Cardiac septum (tissue), 1 donor: ENCODE results near the gene AP5Z1. TPM values are rescaled to one million over a fixed set of nuclear protein-coding genes. Genes with fewer than 3 reads are reported as not detected.

Experiments used
- DNase-seq: peaks from one replicate; pipeline ENCODE4 v3.0.0-alpha.2; 2020; ENCODE audit warnings: low spot score
- intact Hi-C: fragments of 100-400 bp; cut with DNase I; formaldehyde crosslinking; loops from one replicate; pipeline ENCODE4 v1.14.0; 2022
- total RNA-seq: library from RNA; stranded (reverse); fragmentation: NEBNext Ultra II Directional; extraction: Animal tissue kit (Norgen Biotek cat#: 25700); gene quantifications from one replicate; pipeline ENCODE4 v1.2.1, GENCODE V29; 2021
- donor health status: DM: no; HTN: no; CAD: no.

The AP5Z1 gene
- total RNA-seq, 1 donor from 2014 or later = 15.9 TPM

DNA sequence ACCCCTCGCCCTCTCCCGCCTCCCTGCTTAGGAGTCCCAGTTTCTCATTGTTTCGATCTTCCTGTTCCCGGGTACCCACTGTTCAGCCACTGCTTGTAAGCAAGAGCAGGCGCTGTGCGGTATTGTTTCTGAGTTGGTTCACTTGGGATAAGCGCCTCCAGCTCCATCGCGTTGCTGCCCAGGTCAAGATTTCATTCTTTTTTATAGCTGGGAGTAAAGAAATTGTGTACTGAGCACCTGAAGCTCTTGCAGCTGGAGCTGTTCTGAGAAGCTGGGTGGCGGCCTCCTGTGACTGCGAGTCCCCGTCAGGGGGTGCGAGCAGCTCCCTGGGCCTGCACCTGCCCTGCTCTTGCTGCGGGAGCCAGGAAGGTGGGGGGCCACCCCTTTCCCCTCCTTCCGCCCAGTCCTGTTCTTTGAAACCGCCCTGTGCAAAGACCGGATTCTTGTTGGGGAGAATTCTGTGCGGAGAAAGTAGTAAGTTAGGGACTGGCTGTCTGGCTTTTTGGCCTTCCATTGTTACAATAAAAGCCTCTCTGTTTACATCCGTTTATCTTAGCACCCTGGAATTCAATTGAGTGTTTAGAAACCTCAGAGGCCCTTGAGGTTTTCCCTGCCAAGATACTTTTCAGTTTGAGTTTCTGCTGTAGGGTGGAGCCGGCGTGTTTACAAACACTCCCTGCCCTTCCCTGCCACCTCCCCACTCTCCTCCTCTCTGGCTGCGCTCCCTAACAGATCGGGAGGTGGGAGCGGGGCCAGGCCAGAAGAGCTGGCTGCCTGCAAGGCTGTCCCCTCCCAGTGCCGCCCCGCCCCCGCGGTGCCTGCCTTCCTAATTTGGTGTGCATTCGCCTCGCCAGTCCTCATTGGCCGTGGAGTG lies 30.8 kb upstream of the AP5Z1 start:
- intact Hi-C loops = loop anchor here (2.0 kb wide), 1 partner anchor 62 kb away; the partner anchor contains the start of gene FOXK1
- peak; percentile 98 for DNase-seq

DNA sequence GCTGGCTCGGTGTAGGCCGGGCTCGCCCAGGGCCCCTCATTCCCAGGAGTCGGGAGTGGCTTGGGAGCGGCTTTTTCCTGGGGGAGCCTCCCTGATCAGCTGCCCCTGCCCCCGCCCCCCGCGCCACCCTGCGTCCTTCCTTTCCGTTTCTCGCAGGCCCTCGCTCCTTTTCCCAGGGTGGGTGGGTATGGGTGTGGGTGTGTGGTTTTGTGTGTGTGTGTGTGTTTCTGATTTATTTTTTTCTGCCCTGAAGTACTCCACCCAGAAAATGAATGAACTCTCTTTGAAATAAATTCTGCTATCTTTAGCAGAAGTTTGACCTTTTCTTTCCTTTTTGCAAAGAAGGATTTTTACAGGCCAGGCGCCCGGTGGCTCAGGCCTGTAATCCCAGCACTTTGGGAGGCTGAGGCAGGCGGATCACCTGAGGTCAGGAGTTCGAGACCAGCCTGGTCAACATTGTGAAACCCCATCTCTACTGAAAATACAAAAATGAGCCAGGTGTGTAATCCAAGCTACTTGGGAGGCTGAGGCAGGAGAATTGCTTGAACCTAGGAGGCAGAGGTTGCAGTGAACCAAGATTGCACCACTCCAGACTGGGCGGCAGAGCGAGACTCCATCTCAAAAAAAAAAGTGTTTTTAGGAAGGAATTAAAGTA lies 30.0 kb upstream of the AP5Z1 start:
- DNase-seq = no peak
- intact Hi-C loops = loop anchor here (2.0 kb wide), 1 partner anchor 63 kb away; the partner anchor contains the start of gene FOXK1

DNA sequence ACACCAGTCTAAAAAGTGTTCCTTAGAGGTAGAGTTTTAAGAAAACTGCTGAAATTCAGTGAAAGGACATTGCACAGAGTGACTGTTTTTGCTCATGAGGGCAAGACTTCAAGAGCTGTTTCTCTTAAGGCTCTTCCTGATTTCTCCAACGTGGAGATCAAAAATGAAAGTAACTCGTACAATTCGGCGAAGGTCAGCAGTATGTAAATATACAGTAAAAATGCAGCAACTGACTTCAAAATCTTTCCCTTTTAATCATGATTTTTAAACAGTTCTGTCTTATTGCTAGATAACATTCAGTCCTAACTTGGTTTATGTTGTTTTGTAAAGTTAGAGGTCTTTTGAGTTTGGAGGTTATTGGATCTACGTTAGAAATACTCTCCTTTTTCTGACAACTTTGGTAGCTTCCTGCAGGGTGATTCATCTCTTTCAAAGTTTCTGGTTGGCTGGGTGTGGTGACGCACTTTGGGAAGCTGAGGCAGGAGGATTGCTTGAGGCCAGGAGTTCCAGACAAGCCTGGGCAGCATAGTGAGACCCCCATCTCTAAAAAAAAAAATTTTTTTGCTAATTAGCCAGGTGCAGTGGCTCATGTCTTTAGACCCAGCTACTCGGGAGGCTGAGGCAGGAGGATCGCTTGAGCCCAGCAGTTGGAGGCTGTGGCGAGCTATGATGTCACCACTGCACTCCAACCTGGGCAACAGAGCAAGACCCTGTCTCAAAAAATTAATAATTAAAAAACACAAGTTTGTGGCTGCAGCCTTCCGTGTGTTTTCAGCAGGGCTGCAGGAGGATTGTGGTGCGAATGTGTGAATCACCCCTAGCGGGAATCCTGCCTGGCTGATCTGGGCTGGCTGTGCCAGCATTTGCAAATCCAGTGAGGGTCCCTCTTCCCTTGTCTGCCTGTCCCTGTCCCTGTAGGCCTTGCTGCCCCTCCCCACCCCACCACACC lies 29.2 kb upstream of the AP5Z1 start:
- DNase-seq = no peak
- intact Hi-C loops = loop anchor here (2.0 kb wide), 1 partner anchor 63 kb away; the partner anchor contains the start of gene FOXK1

DNA sequence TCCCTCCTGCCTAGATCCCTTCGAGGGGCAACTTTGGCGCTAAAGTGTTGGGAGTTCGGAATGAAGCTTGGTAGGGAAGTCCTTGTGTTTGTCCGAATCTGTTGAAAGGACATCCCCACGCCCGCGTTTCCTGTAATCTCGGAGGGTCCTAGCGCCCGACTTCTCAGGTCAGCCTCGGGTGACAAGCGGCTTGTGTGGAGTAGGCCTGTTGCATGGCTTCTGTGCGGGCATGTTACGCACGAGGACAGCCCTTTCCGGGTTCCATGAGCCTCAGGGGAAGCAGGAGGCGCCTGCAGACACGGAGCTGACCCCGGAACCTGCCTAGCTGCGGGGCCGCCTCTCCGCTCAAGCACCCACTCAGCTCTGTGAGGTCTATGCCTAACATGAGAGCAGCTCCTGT lies 28.4 kb upstream of the AP5Z1 start:
- DNase-seq = no peak
- intact Hi-C loops = no loop called here

DNA sequence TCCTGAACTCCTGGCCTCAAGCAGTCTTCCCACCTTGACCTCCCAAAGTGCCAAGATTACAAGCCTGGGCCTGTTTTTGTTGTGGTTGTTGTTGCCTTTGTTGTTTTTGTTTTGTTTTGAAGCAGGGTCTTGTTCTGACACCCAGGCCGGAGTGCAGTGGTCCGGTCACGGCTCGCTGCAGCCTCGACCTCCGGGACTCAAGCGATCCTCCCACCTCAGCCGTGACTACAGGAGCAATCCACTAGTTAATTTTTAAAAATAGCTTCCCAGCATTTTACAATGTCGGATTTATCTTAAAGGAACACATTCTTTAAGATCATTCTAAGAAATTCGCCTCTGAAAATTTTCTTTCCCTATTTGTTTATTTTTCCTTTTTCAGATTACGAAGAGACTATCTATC lies 27.7 kb upstream of the AP5Z1 start:
- intact Hi-C loops = no loop called here
- DNase-seq = no peak

DNA sequence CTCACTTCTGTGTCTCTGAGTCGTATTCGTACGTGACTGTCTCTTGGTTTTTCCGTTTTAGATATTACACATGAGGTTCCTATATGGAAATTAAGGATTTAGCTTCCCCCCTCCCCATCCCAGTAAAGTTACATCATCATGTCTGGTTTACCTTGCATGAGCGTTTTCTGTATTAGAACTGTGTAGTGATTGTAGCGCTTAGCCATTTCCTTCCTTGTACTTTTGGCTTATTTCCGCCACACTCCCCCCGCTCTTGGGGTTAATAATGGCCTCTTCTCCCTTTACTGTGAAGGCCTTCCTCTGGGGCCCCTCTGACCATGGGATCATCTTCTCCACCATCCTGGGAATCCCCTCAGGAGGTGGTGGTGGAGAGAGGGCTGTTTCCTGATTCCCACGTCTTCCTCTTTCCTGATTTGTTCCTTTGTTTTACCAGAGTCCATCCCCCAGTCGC lies 27.2 kb upstream of the AP5Z1 start:
- intact Hi-C loops = no loop called here

DNA sequence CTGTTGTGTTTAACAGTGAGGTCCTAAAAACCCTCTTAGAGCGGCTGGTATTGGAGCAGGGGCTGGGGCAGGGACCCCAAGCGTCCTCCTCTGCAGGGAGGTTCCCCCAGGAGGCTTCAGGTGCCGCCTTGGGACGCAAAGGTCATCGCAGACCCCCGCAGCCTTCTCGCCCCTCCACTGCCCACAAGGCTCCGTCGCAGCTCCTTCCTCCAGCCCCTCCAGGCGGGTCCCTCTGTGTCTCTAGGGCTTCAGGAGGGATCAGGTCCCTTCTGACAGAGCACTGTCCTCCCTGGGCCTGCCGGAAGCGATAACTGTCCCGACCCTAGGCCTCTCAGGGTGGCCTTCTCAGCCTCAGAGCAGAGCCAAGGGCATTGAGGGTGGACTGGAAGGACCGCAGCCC lies 26.1 kb upstream of the AP5Z1 start:
- intact Hi-C loops = no loop called here
- no peak for DNase-seq

More for the DNA sequence above, 27.2 kb upstream of the AP5Z1 start:
- DNase-seq = no peak

DNA sequence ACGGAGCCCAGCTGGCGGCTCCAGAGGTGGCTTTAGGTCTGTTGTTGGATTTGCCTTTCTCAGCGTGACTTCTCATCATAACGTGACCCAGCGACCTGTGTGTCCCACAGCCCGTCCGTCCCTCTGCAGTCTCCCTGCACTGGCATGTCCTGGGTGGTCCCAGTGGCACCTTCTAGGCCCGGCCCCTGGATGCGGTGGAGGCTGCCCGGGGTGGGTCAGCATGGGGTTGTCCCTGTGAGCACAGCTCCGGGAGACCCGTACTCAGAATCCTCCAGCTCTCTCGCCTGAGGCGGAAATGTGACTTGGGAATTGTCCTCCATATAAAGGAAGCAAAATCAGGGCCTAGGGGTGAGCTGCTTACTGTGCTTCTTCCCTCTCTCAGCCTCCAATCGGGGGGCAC lies 25.6 kb upstream of the AP5Z1 start:
- DNase-seq = no peak
- intact Hi-C loops = loop anchor here (5.0 kb wide), 1 partner anchor 107 kb away; no protein-coding TSS in a partner anchor

DNA sequence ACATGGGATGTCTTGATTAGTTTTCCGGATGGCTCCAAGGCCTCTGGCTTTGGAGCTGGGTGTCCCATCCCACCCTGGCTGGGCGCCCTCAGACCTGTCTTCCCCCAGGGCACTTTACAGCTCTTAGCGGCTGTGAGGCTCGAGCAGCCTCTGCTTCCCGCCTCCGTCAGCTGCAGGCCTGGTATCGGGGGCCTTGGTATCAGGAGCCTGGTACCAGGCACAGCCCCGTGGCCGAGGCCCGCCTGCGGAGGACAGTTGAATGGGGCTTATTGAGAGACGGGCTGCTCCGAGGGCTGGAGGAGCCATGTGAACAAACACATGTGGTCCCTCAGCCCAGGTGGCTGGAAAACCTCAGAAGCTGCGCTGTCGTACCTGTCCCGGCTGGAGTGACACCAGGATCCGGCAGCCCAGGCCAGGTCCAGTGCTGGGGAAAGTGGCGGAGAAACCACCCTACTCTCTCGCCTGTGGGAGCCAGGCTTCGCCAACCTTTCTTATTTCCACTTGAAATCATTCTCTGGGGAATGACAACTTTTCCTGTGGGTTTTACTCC lies 23.9 kb upstream of the AP5Z1 start:
- intact Hi-C loops = loop anchor here (5.0 kb wide), 1 partner anchor 109 kb away; no protein-coding TSS in a partner anchor
- no peak for DNase-seq

DNA sequence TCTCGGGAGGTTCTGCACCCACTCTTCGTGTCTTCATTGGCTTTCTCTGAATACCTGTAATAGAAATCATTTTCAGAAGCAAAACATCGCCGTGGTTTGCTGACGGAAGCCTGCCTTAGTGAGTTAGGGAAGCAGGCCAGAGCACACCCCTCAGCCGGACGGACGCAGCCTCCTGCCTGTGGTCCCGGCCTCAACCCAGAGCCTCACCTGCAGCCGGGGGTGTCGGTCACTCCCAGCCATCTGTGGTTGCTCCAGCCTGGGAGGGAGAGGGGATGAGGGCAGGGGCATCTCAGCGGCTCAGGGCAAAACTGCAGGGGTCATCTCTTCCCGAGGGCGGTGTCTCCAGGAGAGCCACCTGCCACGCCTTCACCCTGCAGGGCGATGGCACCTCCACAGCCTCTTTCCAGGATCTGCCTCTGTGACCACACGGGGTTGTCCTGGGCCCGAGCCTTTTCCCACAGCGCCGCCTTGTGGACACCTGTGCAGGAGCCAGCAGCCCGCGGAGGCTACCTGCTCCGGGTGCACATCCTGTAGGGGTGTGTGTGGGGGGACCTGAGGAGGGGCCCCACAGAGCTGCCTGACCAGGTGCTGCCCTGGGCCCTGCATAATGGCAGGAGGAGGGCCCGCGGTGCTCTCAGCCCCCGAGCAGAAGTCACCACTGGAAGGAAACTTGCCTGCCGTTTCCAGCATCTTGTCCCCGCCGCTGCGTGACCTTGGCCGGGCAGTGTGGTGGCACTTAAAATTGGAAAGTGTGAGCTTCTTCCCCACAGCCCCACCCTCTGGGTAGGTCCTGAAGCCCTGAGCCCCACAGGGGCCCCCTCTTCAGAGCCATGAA lies 21.6 kb upstream of the AP5Z1 start:
- intact Hi-C loops = loop anchor here (1.0 to 5.0 kb wide), 2 partner anchors 112 to 143 kb away; no protein-coding TSS in a partner anchor
- DNase-seq = peak; percentile 95

DNA sequence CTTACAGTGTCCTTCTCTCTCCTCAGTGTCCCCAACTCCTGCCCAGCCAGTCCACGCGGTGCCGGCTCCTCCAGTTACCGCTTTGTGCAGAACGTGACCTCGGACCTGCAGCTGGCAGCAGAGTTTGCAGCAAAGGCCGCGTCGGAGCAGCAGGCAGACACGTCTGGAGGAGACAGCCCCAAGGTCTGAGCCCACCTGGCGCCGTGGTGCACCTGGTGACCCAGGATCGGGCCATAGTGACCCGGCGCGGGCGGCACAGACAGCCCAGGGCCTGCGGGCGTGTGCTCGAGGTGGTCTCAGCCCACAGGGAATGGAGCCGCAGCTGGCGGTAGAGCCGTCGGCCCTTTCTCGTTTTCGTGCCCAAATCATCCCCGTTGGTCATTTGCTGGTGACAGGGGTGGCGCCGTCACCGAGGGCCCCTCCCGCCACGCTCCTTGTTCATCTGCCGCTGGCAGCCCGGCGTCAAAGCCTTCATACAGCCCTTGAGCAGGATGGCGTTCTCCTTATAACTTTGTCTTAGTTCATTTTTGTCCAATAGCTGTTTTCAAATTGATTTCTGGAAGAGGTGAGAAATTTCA lies 20.9 kb upstream of the AP5Z1 start:
- intact Hi-C loops = loop anchor here (1.0 to 5.0 kb wide), 2 partner anchors 112 to 143 kb away; no protein-coding TSS in a partner anchor
- DNase-seq = no peak

DNA sequence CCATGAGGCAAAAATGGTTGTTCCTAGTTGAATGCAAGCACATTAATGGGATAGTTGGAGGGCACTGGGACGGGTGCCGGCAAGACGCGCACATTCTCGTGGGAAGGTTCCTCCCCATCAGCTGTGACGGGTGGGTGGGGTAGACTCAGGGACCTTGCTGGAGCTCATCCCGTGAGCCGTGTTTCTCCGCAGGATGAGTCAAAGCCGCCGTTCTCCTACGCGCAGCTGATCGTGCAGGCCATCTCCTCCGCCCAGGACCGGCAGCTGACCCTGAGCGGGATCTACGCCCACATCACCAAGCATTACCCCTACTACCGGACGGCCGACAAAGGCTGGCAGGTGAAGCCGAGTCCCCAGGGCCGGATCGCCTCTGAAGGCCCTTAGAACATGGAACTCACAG lies 20.4 kb upstream of the AP5Z1 start:
- DNase-seq = no peak
- intact Hi-C loops = no loop called here

DNA sequence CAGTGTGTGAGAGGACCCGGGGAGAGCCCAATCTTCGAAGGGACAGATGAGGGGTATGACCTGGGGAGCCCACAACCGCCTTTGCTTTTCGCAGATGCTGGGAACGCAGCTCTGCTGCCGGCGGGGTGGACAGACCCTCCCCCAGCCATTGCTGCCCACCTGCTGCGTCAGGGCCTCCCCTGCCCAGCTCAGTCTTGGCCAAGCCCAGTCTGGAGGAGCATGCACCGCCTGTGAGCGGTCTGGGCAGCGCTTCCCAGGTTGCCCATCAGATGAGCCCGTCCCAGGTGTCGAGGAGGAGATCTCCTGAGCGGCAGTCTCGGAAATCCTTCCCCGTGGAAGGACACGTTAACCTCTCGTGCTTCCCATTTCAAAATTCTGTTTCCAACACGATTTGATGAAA lies 17.3 kb upstream of the AP5Z1 start:
- no peak for DNase-seq
- intact Hi-C loops = no loop called here

DNA sequence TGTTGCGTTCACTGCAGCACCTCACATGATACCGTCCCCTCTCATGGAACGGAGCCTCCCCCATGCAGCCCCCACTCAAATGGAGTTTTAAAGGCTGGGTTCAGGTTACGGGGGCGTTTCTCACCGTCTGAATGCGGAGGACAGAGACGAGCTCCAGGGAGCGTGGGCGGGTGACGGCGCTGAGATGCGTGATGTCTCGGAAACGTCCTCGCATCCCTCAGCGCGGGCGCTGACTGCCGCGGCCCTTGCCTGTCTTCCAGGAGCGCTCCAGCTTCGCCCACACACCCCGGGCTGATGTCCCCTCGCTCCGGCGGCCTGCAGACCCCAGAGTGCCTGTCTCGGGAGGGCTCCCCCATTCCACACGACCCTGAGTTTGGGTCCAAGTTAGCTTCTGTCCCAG lies 16.6 kb upstream of the AP5Z1 start:
- DNase-seq = no peak

DNA sequence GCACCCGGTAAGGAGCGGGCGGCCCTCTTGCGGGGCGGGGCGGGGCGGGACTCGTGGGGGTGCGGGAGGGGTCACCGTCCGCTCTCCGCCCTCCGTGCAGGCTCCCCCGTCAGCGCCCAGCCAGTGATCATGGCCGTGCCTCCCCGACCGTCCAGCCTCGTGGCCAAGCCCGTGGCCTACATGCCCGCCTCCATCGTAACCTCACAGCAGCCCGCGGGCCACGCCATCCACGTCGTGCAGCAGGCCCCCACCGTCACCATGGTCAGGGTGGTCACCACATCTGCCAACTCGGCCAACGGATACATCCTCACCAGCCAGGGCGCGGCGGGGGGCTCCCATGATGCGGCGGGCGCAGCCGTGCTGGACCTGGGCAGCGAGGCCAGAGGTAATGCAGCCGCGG lies 16.2 kb upstream of the AP5Z1 start:
- intact Hi-C loops = no loop called here
- no peak for DNase-seq

More for the DNA sequence above, 16.6 kb upstream of the AP5Z1 start:
- intact Hi-C loops = no loop called here

DNA sequence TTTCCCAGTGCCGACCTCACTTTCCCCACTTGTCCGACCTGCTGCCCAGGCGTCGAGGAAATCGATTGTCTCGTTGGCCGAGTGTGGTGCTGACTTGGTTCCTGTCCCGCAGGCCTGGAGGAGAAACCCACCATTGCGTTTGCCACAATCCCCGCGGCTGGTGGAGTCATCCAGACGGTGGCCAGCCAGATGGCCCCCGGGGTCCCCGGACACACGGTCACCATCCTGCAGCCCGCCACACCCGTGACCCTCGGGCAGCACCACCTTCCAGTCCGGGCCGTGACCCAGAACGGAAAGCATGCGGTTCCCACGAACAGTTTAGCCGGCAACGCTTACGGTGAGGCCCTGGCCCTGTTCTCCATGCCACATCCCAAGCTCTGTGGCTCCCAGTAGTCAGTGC lies 14.5 kb upstream of the AP5Z1 start:
- intact Hi-C loops = no loop called here
- DNase-seq = no peak

DNA sequence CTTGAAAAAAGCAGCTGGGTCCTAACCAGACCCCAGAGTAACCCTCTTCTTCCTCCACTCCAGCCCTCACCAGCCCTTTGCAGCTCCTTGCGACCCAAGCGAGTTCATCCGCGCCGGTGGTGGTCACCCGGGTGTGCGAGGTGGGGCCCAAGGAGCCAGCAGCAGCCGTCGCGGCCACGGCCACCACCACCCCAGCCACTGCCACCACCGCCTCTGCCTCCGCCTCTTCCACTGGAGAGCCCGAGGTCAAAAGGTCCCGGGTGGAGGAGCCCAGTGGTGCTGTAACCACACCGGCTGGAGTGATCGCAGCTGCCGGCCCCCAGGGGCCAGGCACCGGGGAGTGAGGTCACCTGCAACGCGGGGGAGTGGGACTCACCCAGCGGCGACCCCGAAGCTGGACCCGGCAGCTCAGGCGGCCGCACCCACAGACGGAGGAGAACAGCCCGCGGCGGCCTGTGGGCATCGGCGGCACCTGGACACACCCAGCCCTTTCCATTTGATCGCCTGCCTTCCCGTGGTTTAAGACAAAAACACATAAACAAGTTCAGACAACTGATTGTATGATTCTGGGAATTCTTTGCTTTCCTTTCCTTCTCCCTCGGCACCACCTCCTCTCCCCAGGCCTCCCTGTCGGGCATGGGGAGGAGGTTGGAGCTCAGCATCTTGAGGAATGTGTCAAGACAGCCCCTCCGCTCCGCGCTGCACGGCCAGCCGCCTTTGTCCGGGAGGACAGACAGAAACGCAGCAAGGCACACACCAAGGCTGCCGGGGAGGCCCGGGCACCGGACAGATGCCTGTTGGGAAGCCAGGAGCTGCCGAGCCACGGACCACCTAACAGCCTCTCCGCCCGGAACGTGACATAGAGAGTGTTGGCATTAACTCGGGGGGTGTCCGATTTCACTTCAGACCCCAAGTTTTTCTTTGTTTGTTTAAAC lies 13.0 kb upstream of the AP5Z1 start:
- DNase-seq = no peak
- intact Hi-C loops = no loop called here
